Urothelium cell line (cell line): ENCODE measurements around the gene TAF13.
"Not testable (repeated sequence)": the region's sequence is repeated elsewhere in the genome, so short reads cannot be mapped to it uniquely, and the experiment has no call there.

ENCODE experiments used
- DNase-seq: peaks from one replicate; pipeline ENCODE4 v3.0.0; 2011; ENCODE audit warnings: low spot score, mixed read lengths
- FAIRE-seq: peaks from 2 replicates; lab custom pipeline; 2011; peaks lifted over from hg19 to GRCh38; lab: Jason Lieb, UNC

The TAF13 gene

DNA sequence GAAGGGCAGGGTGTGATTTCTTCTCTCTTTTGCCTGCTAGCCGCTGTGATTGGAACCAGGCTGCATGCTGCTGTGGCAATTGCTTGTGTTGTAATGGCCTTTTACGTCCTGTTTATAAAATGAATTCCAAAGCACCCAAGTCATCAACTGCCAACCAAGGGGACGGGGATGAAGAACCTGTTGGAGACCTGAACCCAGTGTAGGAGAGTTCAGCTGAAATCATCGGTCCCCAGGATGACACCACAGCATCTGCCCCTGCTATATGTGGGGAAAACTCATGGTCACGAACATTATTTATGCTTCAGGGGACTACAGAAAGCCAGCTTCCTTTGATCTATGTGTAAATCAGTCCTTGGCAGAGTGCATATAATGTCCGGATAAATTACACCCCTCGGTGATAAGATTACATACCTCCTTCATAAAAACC lies 18.6 kb upstream of the TAF13 start:
- DNase-seq: no peak

DNA sequence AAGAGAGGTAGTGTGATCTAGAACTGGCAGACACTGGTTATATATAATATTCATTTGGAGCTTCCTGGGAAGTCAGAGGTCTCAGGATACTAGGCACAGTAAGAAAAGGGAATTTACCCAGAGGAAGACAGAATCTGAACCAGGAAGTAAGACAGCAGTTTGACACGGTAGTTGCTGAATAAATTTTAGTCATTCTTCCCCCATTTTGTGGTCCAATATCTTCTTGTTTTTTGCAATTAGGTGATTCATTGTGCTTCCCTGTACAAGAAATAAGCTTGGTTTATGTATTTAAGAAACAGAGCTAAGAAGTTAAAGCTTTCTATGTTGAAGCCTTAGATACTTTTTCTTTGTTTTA lies 16.0 kb upstream of the TAF13 start:
- DNase-seq: no peak
- FAIRE-seq: no peak

More for the DNA sequence above, 18.6 kb upstream of the TAF13 start:
- FAIRE-seq: no peak

- no peak for FAIRE-seq
- DNase-seq: peak; percentile 55
Measured at GRCh38 chr1:109091078-109091838, 15.5 kb upstream of the TAF13 start.

DNA sequence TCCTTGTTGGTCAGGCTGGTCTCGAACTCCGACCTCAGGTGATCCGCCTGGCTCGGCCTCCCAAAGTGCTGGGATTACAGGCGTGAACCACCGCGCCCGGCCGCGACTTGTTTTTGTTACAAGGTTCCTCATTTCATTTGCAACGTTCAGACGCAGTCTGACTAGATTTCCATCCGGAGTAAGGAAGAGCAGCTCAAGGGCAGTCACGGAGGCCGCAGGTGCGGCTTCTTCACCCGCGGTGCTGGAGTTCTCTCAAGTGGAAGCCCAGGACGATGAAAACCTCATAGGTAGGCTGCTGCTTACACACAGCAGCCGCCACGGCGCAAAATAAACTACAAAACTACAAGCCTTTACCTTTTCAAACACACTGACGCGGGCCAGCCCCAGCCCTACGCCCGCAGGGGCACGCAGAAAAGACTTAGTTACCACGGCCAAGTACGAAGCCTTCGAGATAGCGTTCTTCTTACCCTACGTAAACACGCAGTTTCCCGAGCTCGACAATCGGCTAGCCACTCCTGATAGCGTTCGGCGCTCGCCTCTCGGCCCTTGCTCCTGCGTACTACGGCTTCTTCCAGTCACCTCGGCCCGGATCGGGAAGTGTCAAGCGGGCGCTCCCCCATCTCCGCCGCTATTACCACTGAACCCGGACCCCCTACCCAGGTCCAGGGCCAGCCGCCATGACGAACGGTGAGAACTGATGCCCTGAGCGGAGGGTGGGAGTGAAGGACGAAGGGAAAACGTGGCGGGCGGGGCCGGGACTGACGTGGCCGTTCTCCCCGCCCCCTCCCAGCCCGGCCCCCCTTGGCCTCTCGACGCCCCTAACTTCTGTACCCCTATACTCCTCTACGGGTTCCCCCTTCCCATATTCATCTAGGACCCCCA lies 14.6 kb upstream of the TAF13 start, which contains the start of gene TMEM167B:
Gene TMEM167B, plus strand, starts transcription at position 569 of the 882 bp plus-strand sequence. Its CDS starts 109 bp downstream, at position 678.
- FAIRE-seq (peak; percentile 13), DNase-seq (peak; percentile 91)

DNA sequence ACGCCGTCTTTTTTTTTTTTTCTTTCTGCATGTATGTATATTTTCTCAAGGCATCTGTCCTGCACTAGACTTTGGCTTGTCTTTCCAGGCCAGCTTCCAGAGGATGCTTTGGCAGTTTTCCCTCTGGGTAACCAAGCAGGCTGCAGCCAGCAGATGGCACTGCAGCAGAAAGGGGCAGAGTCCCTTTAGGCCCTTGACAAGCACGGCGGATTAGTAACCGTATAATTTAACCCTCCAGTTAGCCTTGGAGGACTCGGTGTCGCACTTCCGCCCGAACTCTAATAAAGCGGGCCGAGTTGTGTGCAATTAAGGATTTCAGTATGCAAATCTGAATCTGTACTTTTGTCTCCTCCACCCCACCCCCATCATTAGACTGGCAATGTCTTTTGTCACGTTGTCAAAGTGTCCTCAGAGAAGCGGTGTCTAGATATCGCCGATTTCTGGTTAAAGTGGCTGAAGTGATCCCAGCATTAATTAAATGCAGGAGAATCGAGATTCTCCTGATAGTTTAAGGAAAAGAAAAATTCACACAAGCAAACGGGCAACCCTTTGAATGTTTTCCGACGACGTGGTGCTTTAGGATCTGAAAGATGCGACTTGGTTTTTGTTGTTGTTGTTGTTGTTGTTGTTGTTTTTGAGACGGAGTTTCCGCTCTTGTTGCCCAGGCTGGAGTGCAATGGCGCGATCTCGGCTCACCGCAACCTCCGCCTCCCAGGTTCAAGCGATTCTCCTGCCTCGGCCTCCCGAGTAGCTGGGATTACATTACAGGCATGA lies 13.6 kb upstream of the TAF13 start:
- DNase-seq (peak; percentile 87), FAIRE-seq (no peak)

GRCh38 chr1:109084563-109085517 lies 9.0 kb upstream of the TAF13 start:
- no peak for FAIRE-seq
- no peak for DNase-seq

DNA sequence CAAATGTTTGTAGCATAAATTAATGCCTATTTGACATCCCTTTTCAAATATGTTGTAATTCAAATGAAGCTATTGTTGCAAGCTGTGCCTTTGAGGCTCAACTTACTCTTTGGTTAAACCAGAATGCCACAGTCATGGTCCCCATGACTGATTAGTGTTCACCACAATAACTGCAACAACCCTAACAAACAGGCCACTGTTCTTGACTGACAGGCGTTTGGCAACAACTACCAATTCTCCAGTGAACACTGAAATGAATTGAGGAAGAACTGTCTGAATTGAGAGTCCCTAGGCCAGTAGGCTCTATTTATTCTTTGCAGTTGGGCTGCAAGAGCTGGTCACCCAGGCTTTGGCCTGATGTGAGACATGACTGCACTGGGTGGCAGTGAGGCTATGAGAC lies 8.1 kb upstream of the TAF13 start:
- FAIRE-seq: no peak

DNA sequence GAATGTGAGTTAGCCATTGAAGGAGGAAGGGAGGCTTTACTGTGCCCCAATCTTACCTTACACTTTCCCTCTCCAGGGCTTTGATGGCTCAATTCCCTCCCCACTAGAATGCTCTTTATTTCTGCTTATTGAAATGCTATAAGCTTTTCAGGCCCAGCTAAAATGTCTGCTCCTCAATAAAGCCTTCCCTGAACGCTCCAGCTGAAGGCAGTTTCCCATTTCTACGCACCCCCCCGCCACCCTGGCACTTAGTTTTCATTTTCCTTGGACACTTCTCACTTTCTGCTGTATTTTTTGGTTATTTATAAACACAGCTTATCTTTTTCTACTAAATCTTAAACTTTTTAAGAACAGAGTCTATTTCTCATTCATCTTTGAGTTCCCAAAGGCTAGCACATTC lies 7.7 kb upstream of the TAF13 start:
- no peak for FAIRE-seq
- no peak for DNase-seq

More for the DNA sequence above, 8.1 kb upstream of the TAF13 start:
- no peak for DNase-seq

GRCh38 chr1:109080441-109081082 lies 4.8 kb upstream of the TAF13 start:
- FAIRE-seq: no peak

DNA sequence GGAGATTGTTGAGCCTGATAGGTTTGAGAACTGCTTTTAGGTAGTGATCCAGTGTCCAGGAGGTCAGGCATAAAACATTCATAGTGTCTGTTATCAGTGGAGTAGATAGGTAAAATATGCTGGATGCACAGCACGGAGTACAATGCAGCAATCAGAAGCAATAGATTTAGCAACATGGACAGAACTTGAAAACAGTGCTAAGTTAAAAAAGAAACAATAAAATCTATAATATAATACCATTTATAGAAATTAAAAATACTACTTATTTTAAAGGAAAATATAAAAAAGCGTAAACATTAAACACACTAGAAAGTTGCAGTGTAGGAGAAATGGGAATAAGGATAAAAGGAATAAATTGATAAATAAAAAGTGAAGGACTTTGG lies 3.4 kb upstream of the TAF13 start:
- DNase-seq (no peak), FAIRE-seq (no peak)

More at GRCh38 chr1:109080441-109081082, 4.8 kb upstream of the TAF13 start:
- no peak for DNase-seq

DNA sequence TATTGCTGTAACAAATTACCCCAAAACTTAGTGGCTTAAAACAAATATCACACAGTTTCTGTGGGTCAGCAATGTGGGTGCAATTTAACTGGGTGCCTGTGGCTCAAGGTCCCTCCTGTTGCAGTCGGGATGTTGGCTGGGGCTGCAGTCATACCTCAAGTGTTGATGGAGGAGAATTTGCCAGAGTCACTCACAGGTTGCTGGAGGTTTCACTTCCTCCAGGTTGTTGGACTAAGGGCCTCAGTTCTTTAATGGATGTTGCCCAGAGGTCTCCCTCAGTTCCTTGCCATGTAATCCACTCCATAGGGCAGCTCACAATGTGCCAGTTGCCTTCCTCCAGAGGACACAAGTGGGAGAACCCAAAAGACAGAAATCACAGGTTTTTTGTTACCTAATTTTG lies 2.5 kb upstream of the TAF13 start:
- DNase-seq (no peak), FAIRE-seq (no peak)

DNA sequence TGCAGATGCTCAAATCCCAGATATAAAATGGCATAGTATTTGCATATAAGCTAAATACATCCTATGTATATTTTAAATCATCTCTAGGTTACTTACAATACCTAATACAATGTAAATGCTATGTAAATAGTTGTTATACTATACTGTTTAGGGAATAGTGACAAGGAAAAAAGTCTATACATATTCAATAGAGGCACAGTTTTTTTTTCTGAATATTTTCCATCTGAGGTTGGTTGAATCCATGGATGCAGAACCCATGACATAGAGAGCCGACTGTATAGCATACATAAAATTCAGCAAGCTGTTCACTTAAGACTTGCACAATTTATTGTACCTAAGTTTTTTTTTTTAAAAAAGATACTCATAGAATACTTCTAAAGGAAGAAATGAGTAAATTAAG lies 6.5 kb downstream of the TAF13 start:
- DNase-seq (no peak), FAIRE-seq (no peak)

DNA sequence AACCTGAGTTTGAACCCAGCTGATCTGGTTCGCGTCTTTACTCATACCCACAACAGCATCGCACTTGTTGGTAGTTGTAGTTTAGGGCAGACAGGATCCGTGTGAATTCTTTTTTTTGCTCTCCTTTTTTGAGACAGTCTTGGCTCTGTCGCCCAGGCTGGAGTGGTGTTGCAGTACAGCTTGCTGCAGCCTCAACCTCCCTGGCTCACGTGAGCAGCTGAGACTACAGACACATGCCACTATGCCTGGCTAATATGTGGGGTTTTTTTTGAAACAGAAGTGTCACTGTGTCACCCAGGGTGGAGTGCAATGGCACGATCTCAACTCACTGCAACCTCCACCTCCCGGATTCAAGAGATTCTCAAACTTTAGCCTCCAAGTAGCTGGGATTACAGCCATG lies 7.9 kb downstream of the TAF13 start:
- DNase-seq (no peak), FAIRE-seq (no peak)

- FAIRE-seq (no peak), DNase-seq (no peak)
Measured at GRCh38 chr1:109065137-109065536, 10.7 kb downstream of the TAF13 start.

- FAIRE-seq (no peak), DNase-seq (no peak)
Measured at GRCh38 chr1:109061183-109061582, 14.6 kb downstream of the TAF13 start.

DNA sequence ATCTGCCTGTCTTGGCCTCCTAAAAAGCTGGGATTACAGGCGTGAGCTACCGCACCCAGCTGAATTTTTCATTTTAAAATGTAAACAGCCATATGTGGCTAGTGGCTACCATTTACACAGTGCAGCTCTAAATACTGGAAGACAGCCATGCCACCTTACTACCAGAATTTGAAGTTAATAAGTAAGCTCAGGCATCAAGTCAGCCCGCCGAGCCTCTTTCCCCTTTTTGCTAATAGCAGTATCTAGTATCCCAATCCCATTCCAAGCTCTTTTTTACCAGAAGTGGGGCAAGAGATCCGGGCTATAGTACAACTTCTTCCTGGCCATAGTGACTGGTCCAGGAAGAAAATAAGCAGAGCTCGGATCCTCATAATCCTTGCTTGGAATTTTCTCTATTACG lies 15.1 kb downstream of the TAF13 start:
- FAIRE-seq: no peak
- no peak for DNase-seq

DNA sequence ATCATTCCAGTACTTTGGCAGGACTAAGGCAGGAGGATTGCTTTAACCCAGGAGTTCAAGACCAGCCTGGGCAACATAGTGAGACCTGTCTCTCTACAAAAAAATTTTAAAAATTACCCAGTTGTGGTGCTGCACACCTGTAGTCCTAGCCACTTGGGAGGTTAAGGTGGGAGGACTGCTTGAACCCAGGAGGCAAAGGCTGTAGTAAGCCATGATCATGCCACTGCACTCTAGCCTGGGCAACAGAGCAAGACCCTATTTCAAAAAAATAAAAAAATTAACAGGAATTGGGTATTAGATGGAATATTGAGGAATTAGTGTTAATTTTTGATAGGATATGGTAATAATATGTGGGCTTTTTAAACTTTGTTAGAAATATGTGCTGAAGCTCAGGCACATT lies 16.8 kb downstream of the TAF13 start:
- FAIRE-seq: no peak
- DNase-seq: no peak

GRCh38 chr1:109056064-109056463 lies 19.7 kb downstream of the TAF13 start:
- no peak for DNase-seq
- FAIRE-seq: no peak

- not testable (repeated sequence) for FAIRE-seq, DNase-seq
Measured at GRCh38 chr1:109052145-109052544, 23.7 kb downstream of the TAF13 start.
